GM10266 (cell line): Measurements from ENCODE around the gene RHEB.

Source experiments
- DNase-seq: peaks from one replicate; pipeline ENCODE4 v3.0.0; 2012; ENCODE audit errors: extremely low spot score
- CTCF ChIP-seq: IDR thresholded peaks from 2 replicates; pipeline ENCODE4 v1.5.1; 2012; ENCODE audit warnings: mild to moderate bottlenecking, low read depth; ENCODE audit not compliant: control insufficient read depth, insufficient read depth; ENCODE audit errors: missing control alignments

Gene RHEB

GRCh38 chr7:151524845-151525244 is 5.2 kb upstream of the RHEB start:
- no peak for DNase-seq

DNA sequence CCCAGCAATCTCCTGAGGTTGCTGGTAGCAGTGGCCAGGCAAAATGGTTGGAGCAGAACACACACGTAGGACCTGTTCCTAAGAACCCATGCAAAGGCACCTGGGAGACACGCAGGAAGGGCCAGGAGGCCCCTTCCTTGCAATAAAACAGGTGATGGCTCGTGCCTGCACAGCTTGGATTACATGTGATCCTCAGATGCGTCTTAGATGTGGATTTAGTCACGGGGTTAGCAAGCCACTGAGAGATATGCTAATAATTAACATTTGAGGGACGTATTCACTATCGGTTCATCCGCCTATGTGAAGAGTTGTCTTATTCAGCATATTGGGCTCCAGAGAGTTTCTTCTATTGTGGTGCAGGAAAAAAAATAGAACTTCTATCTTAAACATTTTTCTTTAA is 4.6 kb upstream of the RHEB start:
- DNase-seq = no peak
- no peak for TF ChIP-seq CTCF

More at GRCh38 chr7:151524845-151525244, 5.2 kb upstream of the RHEB start:
- no peak for TF ChIP-seq CTCF

GRCh38 chr7:151520419-151521261 is 945 bp upstream of the RHEB start:
- TF ChIP-seq CTCF = no peak
- no peak for DNase-seq

- DNase-seq = peak; percentile 68
- TF ChIP-seq CTCF = peak; percentile 39
Observed at GRCh38 chr7:151518947-151519764, 539 bp downstream of the RHEB start.

DNA sequence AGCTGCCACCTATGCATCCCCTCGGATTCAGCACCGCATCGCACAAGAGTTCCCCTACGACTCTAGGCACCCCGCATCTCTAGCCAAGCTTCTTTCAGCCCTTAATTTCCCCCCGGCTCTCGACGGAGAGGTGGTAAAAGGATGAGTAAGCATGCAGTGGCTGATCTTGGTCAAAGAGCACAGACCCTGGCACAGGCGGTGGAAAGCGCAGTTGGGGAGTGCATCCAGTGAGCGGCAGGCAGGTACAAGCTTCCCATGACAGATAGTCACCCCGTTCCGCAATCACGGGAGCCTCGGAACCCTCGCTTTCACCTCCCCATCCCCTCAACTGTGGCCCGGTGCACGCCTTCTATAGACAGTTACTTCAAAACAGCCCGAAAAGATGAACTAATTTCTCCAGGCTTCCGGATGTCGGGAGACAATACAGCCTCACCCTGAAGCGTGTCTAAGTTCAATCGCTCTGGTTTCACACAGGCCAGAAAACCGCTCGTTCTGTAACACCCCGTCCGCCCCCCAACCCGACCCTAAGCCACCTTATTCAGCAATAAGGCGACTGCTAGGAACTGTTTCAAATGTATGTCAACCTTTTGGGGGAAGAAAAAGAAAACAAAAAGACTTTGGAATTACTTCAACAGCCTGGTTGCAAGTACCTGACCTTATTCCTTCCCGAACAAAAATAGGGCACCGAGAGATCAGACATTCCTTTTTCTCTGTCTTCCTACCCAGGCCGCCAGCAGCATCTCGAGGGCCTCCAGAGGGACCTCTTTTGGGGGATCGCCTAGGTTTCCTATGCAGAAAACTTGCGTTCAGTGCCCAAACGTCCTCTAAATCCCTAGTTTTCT is 1.4 kb downstream of the RHEB start:
- TF ChIP-seq CTCF = no peak

DNA sequence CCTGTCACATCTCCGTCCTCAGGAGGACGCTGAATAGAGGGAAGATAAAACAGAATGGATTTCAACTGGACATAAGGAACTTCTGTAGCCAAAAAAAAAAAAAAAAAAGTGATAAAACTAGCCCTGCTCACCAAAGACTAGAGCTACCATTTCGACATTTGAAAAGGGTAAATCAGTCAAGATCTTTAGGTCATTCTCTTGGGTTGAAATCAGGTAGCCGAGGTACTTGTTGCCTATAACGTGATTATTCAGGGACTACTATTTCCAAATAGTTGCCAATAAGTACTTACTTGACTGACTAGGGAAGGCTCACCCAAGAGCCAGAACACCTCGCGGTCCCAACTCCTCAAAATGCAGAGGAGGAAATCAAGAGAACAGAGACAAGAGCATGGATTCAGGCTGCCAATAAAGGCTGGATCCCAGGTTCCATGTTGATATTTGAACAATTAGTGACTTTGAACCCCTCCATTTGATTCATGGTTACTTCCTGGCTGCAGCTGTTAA is 2.0 kb downstream of the RHEB start:
- DNase-seq = no peak
- TF ChIP-seq CTCF = no peak

More for the DNA sequence above, 1.4 kb downstream of the RHEB start:
- DNase-seq = peak; percentile 32

DNA sequence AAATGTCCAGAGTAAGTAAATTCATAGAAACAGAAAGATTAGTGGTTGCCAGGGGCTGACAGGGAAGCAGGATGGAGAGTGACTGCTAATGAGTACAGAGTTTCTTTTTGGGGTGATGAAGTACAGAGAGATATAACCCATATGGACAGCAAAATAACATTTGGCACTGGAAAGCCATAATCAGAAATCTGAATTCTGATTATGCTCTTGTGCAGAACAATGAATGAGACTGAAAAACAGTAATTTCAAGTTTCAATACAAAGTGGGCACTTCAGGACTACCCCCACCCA is 4.5 kb downstream of the RHEB start:
- DNase-seq = no peak
- TF ChIP-seq CTCF = no peak
